ENCODE results near the gene GCM1. TPM values are rescaled to one million over a fixed set of nuclear protein-coding genes. Genes with fewer than 3 reads are reported as not detected.
A peak's percentile ranks its signal among the peaks of the same experiment; 100 is the strongest.

Gene GCM1
- total RNA-seq, 3 donors from 2014 or later = not detected

DNA sequence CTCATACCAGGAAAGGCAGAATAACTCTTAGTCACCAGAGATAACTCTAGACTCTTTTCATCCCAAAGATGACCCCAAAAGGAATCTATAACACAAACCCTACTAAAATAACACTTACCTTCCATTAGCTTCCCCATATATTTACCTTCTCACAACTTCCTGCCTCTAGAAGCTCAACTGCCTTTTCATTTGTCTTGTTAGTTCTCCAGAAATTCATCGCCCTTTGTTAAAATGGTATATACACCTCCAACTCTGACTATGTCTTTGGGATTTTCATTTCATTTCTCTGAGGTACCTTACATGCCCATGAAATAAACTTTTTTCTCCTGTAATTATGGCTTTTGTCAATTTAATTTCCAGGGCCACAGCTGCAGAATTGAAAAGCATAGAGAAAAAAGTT is 33.5 kb downstream of the GCM1 start:
- H3K9me3 ChIP-seq = no peaks in the 10 kb centered on the region
- intact Hi-C loops (cut with DNase I, micrococcal nuclease) = no loop called here
- ATAC-seq (no peak), DNase-seq (no peak)
- no peak overlapping the region for H3K4me3 ChIP-seq
- TF ChIP-seq, protein P1, sequence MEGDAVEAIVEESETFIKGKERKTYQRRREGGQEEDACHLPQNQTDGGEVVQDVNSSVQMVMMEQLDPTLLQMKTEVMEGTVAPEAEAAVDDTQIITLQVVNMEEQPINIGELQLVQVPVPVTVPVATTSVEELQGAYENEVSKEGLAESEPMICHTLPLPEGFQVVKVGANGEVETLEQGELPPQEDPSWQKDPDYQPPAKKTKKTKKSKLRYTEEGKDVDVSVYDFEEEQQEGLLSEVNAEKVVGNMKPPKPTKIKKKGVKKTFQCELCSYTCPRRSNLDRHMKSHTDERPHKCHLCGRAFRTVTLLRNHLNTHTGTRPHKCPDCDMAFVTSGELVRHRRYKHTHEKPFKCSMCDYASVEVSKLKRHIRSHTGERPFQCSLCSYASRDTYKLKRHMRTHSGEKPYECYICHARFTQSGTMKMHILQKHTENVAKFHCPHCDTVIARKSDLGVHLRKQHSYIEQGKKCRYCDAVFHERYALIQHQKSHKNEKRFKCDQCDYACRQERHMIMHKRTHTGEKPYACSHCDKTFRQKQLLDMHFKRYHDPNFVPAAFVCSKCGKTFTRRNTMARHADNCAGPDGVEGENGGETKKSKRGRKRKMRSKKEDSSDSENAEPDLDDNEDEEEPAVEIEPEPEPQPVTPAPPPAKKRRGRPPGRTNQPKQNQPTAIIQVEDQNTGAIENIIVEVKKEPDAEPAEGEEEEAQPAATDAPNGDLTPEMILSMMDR (IDR thresholded peaks at IDR 0.05) = no peak
- H3K36me3 ChIP-seq (ENCODE audit: low read depth) = no peaks in the 10 kb centered on the region
- peaks cover 2% of the 10 kb centered on the region for H3K4me1 ChIP-seq (ENCODE audit: low read depth)

DNA sequence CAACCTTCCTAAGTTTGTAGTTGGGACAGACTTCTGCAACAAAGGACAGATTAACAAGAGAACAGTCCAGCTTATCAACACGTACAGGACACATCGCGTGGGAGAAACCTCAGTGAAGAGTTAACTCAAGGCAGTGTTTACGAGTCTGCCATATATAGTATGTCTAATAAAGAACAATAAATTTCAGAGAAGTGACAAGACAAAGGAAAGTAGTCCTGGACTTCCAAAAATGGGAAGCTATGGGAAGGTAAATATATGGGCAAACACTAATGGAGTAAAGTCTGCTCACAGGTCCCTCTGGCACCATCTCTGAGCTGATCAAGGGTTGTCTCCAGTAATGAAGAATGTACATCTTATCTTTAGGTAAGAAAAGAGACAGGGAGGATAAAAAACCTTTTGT is 34.9 kb downstream of the GCM1 start:
- TF ChIP-seq, protein P1 (IDR thresholded peaks at IDR 0.05) = no peak
- no peaks in the 10 kb centered on the region for H3K36me3 ChIP-seq (ENCODE audit: low read depth)
- no peaks in the 10 kb centered on the region for H3K9me3 ChIP-seq
- ATAC-seq (no peak), DNase-seq (no peak)
- peaks cover 2% of the 10 kb centered on the region for H3K4me1 ChIP-seq (ENCODE audit: low read depth)
- no peak overlapping the region for H3K4me3 ChIP-seq
- intact Hi-C loops (cut with DNase I, micrococcal nuclease) = no loop called here

DNA sequence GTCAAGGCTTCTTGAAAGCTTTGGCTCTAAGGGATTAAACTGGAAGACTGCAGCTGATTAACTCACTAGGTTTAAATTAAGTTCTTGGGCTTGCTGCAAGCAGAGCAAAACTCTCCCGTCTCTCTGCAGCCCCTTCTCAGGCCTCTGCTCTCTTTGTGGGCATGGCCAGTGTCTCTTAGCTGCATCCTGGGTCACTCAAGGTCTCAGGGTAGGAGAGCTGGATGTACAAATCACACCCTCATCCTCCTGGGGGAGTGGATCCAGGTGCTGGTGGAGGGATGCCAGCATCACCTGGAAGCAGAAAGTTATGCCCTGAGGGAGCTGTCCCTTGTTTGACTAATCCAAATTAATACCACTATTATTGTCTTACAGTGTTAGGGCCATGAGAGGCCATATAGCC is 35.8 kb downstream of the GCM1 start:
- Histone ChIP-seq H3K4me1 (ENCODE audit: low read depth) (peaks cover 2% of the 10 kb centered on the region), H3K9me3 (no peaks in the 10 kb centered on the region), H3K36me3 (ENCODE audit: low read depth) (no peaks in the 10 kb centered on the region), H3K4me3 (no peak overlapping the region)
- ATAC-seq (peak; percentile 50), DNase-seq (no peak)
- intact Hi-C loops (cut with DNase I, micrococcal nuclease) = no loop called here
- TF ChIP-seq, protein P1 (IDR thresholded peaks at IDR 0.05) = no peak

DNA sequence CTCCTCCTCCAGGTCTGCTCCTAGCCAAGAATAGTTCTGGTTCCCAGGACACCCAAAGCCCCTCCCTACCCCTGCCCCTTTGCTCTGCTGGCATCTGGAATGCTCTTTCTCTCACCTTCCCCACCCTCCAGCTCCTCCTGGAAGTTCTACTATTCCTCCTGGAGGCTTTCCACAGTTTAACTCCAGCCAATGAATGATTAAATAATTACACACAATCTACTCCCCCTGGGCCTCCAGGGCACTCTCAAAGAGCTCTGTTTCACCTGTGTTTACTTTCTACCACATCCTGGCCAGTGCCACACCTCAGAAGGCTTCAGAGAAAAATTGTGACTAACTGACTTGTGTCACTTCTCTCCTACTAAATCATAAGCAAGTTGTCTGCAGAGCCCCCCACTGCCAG is 36.2 kb downstream of the GCM1 start:
- intact Hi-C loops (cut with DNase I, micrococcal nuclease) = no loop called here
- peak; percentile 90 for ATAC-seq
- H3K9me3 ChIP-seq = no peaks in the 10 kb centered on the region
- peak in 2 of 3 donors; percentile 11 to 29 for DNase-seq
- TF ChIP-seq, protein P1 (IDR thresholded peaks at IDR 0.05) = no peak
- H3K4me1 ChIP-seq (ENCODE audit: low read depth) = peaks cover 2% of the 10 kb centered on the region
- H3K36me3 ChIP-seq (ENCODE audit: low read depth) = no peaks in the 10 kb centered on the region
- H3K4me3 ChIP-seq = no peak overlapping the region

DNA sequence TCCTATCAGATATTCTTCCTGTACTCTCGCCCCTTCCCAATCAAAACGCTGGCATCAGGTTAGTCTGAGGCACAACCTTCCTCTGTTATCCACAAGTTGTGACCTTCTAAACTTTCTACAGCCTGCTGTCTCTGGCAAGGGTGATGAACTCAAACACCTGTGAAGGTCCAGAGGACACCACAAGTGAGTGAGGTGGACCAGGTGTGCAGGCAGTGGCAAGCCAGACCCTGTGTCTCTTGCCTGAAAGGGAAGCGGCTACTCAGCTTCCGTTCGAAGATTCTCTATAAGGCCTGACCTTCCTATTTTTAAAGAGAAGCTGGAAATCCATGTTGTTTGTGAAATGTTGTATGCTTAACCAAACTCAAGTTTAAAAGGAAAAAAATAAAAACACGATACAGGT is 36.8 kb downstream of the GCM1 start:
- Histone ChIP-seq H3K4me3 (no peak overlapping the region), H3K36me3 (ENCODE audit: low read depth) (no peaks in the 10 kb centered on the region), H3K9me3 (no peaks in the 10 kb centered on the region), H3K4me1 (ENCODE audit: low read depth) (peaks cover 2% of the 10 kb centered on the region)
- TF ChIP-seq, protein P1 (IDR thresholded peaks at IDR 0.05) = no peak
- DNase-seq (no peak), ATAC-seq (no peak)
- intact Hi-C loops (cut with DNase I, micrococcal nuclease) = no loop called here

DNA sequence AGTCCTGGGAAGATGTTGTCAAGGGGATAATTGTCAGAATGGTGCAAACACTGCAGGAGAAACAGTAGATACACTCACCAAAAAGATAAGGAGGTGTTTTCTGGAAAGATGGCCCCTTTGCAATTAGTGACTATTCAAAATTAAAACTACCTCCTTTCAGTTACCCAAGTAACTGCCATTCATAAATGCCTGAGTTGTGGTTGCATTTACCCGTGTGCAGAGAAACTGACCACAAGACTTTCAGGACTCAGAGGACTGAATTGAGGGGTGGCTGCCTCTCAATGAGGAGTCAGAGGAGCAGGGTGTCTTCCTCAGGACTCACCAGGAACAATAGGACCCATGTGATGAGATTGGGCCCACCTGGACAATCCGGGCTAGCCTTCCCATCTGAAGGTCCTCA is 39.0 kb downstream of the GCM1 start:
- Histone ChIP-seq H3K9me3 (no peaks in the 10 kb centered on the region), H3K4me1 (ENCODE audit: low read depth) (peaks cover 2% of the 10 kb centered on the region), H3K36me3 (ENCODE audit: low read depth) (no peaks in the 10 kb centered on the region), H3K4me3 (no peak overlapping the region)
- TF ChIP-seq, protein P1 (IDR thresholded peaks at IDR 0.05) = no peak
- ATAC-seq = no peak
- intact Hi-C loops (cut with DNase I, micrococcal nuclease) = no loop called here
- no peak for DNase-seq

All from mucosa of descending colon (tissue), 3 donors.